Liver (tissue), 9 donors: ENCODE measurements around the gene PHF21B. TPM values are rescaled to one million over a fixed set of nuclear protein-coding genes. Genes with fewer than 3 reads are reported as not detected.

ENCODE experiments used
- DNase-seq: peaks from one replicate; pipeline ENCODE4 v3.0.0-alpha.2; 2017; ENCODE audit warnings: low spot score
- H3K27ac ChIP-seq, 2 donors: one replicate each; pipeline ENCODE4 v1.7.0; 2013; ENCODE audit warnings: inconsistent platforms in 2 of 2, low read length in 2 of 2, control low read depth in 1 of 2, low read depth in 1 of 2, mild to moderate bottlenecking in 1 of 2
- H3K27me3 ChIP-seq, 4 donors: one replicate each; pipeline versions ENCODE4 v1.6.1 to v1.7.0; 2013; ENCODE audit warnings: low read length in 3 of 4, inconsistent platforms in 1 of 4, mild to moderate bottlenecking in 1 of 4, moderate library complexity in 1 of 4; ENCODE audit not compliant: control insufficient read depth in 4 of 4, insufficient read depth in 4 of 4
- H3K36me3 ChIP-seq, 4 donors: one replicate each; pipeline versions ENCODE4 v1.6.1 to v1.7.0; 2013; ENCODE audit warnings: low read length in 3 of 4, mild to moderate bottlenecking in 3 of 4, low read depth in 1 of 4, moderate library complexity in 1 of 4; ENCODE audit not compliant: control insufficient read depth in 4 of 4, insufficient read depth in 3 of 4
- H3K4me1 ChIP-seq, 4 donors: one replicate each; pipeline versions ENCODE4 v1.6.1 to v1.7.0; 2013; ENCODE audit warnings: low read length in 3 of 4, mild to moderate bottlenecking in 3 of 4, moderate library complexity in 1 of 4; ENCODE audit not compliant: control insufficient read depth in 4 of 4, insufficient read depth in 4 of 4
- H3K4me3 ChIP-seq, 3 donors: one replicate each; pipeline versions ENCODE4 v1.6.1 to v1.7.0; 2013; ENCODE audit warnings: low read length in 3 of 3, control low read depth in 1 of 3, low read depth in 1 of 3, mild to moderate bottlenecking in 1 of 3
- H3K9ac ChIP-seq, 2 donors: one replicate each; pipeline ENCODE4 v1.7.0; 2013; ENCODE audit warnings: low read length in 2 of 2, mild to moderate bottlenecking in 2 of 2, moderate library complexity in 2 of 2, control low read depth in 1 of 2, low read depth in 1 of 2
- H3K9me3 ChIP-seq, 4 donors: one replicate each; pipeline versions ENCODE4 v1.6.1 to v1.7.0; 2013; ENCODE audit warnings: low read length in 3 of 4; ENCODE audit not compliant: control insufficient read depth in 4 of 4
- EGR1 ChIP-seq, 2 donors: IDR thresholded peaks; 2 replicates each; pipeline ENCODE4 v1.6.1; 2016 to 2018; ENCODE audit warnings: antibody characterized with exemption in 2 of 2, low read depth in 2 of 2
- FOXA1 ChIP-seq: IDR thresholded peaks from 2 replicates; pipeline ENCODE4 v1.6.1; 2016; ENCODE audit warnings: antibody characterized with exemption
- FOXA2 ChIP-seq: IDR thresholded peaks from 2 replicates; pipeline ENCODE4 v1.6.1; 2016; ENCODE audit warnings: antibody characterized with exemption
- GABPA ChIP-seq, 2 donors: IDR thresholded peaks in 1 of 2; conservative IDR thresholded peaks in 1 of 2; 2 replicates each; pipeline ENCODE4 v1.6.1; 2016; ENCODE audit warnings: antibody characterized with exemption in 2 of 2, mild to moderate bottlenecking in 1 of 2, moderate library complexity in 1 of 2
- HNF4A ChIP-seq, 2 donors: conservative IDR thresholded peaks; 2 replicates each; pipeline ENCODE4 v1.6.1; 2016; ENCODE audit warnings: antibody characterized with exemption in 2 of 2, mild to moderate bottlenecking in 2 of 2
- HNF4G ChIP-seq: IDR thresholded peaks from 2 replicates; pipeline ENCODE4 v1.6.1; 2016; ENCODE audit warnings: antibody characterized with exemption
- NR2F2 ChIP-seq: IDR thresholded peaks from 2 replicates; pipeline ENCODE4 v1.6.1; 2016; ENCODE audit warnings: antibody characterized with exemption
- RAD21 ChIP-seq, 2 donors: IDR thresholded peaks; 2 replicates each; pipeline ENCODE4 v1.6.1; 2016; ENCODE audit warnings: antibody characterized with exemption in 2 of 2, mild to moderate bottlenecking in 2 of 2
- RXRA ChIP-seq, 2 donors: IDR thresholded peaks; 2 replicates each; pipeline ENCODE4 v1.6.1; 2017 to 2018; ENCODE audit warnings: antibody characterized with exemption in 2 of 2, mild to moderate bottlenecking in 1 of 2
- YY1 ChIP-seq: IDR thresholded peaks from 2 replicates; pipeline ENCODE4 v1.6.1; 2016; ENCODE audit warnings: antibody characterized with exemption, mild to moderate bottlenecking
- WGBS: extraction: QIAGEN DNeasy Blood & Tissue Kit; methylation state at CpG from one replicate; pipeline ENCODE4 v1.1.7; 2013; 5-methylcytosine and 5-hydroxymethylcytosine counted together
- polyA plus RNA-seq, 2 donors: library from polyadenylated mRNA; stranded (reverse) in 1 of 2; unstranded in 1 of 2; fragments of 200-250 nt in 1 of 2; fragments of >200 nt in 1 of 2; fragmentation: Nextera tagmentation in 1 of 2; extraction: Ambion mirVana in 1 of 2; gene quantifications; one replicate each; pipeline versions ENCODE4 v1.2.1 to v1.2.3, GENCODE V29; 2013 to 2015
- total RNA-seq, 2 donors: library from RNA; depleted of rRNA; stranded (reverse); fragments of >200 nt; gene quantifications; one replicate each; pipeline ENCODE4 v1.2.3, GENCODE V29; 2014
- TF ChIP-seq, protein P1 (sequence below): IDR thresholded peaks from 2 replicates; pipeline ENCODE4 v1.6.1; 2016; ENCODE audit warnings: antibody characterized with exemption
- TF ChIP-seq, protein P2 (sequence below): fragments of 150-350 bp; IDR thresholded peaks from 2 replicates; pipeline ENCODE4 v1.5.1; 2017; ENCODE audit warnings: improper control_type of control experiment, low read depth, low read length; ENCODE audit not compliant: missing input control
- TF ChIP-seq, protein P3 (sequence below): IDR thresholded peaks from 2 replicates; pipeline ENCODE4 v1.6.1; 2016; ENCODE audit warnings: antibody characterized with exemption, mild to moderate bottlenecking
- TF ChIP-seq, protein P4 (sequence below): IDR thresholded peaks from 2 replicates; pipeline ENCODE4 v1.6.1; 2016; ENCODE audit warnings: antibody characterized with exemption
- donor health status: healthy.
- donor health status: healthy.
- donor health status: healthy.
- donor health status: healthy.
- donor health status: healthy.

Gene PHF21B
- total and polyA plus RNA-seq, 4 donors = not detected

DNA sequence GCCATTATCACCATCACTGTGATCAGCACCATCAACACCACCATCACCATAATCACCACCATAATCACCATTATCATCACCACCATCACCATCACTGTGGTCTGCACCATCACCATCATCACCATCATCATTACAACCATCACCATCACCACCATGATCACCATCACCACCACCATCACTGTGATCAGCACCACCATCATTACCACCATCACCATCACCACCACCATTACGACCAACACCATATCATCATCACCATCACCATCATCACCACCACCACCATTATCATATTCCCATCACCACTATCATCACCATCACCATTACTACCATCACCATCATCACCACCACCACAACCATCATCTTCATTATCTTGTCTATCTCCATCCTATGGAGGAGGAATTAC lies 125.2 kb downstream of the PHF21B start:
- Histone ChIP-seq H3K9me3 (no peaks in the 10 kb centered on the region), H3K36me3 (no peaks in the 10 kb centered on the region), H3K4me3 (no peak overlapping the region), H3K27me3 (no peaks in the 10 kb centered on the region), H3K27ac (no peak overlapping the region), H3K4me1 (no peaks in the 10 kb centered on the region), H3K9ac (no peak overlapping the region)
- TF ChIP-seq RAD21 (IDR thresholded peaks at IDR 0.05) = no peak
- TF ChIP-seq, protein P1, sequence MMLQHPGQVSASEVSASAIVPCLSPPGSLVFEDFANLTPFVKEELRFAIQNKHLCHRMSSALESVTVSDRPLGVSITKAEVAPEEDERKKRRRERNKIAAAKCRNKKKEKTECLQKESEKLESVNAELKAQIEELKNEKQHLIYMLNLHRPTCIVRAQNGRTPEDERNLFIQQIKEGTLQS = no peak
- TF ChIP-seq FOXA1 = no peak
- no peak for TF ChIP-seq GABPA (IDR thresholded peaks at IDR 0.05 in 1 of 2, conservative IDR thresholded peaks at IDR 0.05 in 1 of 2)
- TF ChIP-seq NR2F2 = no peak
- TF ChIP-seq, protein P2, sequence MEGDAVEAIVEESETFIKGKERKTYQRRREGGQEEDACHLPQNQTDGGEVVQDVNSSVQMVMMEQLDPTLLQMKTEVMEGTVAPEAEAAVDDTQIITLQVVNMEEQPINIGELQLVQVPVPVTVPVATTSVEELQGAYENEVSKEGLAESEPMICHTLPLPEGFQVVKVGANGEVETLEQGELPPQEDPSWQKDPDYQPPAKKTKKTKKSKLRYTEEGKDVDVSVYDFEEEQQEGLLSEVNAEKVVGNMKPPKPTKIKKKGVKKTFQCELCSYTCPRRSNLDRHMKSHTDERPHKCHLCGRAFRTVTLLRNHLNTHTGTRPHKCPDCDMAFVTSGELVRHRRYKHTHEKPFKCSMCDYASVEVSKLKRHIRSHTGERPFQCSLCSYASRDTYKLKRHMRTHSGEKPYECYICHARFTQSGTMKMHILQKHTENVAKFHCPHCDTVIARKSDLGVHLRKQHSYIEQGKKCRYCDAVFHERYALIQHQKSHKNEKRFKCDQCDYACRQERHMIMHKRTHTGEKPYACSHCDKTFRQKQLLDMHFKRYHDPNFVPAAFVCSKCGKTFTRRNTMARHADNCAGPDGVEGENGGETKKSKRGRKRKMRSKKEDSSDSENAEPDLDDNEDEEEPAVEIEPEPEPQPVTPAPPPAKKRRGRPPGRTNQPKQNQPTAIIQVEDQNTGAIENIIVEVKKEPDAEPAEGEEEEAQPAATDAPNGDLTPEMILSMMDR = no peak
- TF ChIP-seq, protein P3, sequence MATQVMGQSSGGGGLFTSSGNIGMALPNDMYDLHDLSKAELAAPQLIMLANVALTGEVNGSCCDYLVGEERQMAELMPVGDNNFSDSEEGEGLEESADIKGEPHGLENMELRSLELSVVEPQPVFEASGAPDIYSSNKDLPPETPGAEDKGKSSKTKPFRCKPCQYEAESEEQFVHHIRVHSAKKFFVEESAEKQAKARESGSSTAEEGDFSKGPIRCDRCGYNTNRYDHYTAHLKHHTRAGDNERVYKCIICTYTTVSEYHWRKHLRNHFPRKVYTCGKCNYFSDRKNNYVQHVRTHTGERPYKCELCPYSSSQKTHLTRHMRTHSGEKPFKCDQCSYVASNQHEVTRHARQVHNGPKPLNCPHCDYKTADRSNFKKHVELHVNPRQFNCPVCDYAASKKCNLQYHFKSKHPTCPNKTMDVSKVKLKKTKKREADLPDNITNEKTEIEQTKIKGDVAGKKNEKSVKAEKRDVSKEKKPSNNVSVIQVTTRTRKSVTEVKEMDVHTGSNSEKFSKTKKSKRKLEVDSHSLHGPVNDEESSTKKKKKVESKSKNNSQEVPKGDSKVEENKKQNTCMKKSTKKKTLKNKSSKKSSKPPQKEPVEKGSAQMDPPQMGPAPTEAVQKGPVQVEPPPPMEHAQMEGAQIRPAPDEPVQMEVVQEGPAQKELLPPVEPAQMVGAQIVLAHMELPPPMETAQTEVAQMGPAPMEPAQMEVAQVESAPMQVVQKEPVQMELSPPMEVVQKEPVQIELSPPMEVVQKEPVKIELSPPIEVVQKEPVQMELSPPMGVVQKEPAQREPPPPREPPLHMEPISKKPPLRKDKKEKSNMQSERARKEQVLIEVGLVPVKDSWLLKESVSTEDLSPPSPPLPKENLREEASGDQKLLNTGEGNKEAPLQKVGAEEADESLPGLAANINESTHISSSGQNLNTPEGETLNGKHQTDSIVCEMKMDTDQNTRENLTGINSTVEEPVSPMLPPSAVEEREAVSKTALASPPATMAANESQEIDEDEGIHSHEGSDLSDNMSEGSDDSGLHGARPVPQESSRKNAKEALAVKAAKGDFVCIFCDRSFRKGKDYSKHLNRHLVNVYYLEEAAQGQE = no peak
- no peak for TF ChIP-seq EGR1 (IDR thresholded peaks at IDR 0.05; ENCODE audit: low read depth in 2 of 2)
- no peak for TF ChIP-seq FOXA2
- no peak for TF ChIP-seq HNF4G
- TF ChIP-seq, protein P4, sequence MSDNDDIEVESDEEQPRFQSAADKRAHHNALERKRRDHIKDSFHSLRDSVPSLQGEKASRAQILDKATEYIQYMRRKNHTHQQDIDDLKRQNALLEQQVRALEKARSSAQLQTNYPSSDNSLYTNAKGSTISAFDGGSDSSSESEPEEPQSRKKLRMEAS = no peak
- no peak for TF ChIP-seq HNF4A (conservative IDR thresholded peaks at IDR 0.05)
- no peak for TF ChIP-seq RXRA (IDR thresholded peaks at IDR 0.05)
- no peak for DNase-seq
- 93% methylated on average over 1 of the region's 1 CpG for WGBS

DNA sequence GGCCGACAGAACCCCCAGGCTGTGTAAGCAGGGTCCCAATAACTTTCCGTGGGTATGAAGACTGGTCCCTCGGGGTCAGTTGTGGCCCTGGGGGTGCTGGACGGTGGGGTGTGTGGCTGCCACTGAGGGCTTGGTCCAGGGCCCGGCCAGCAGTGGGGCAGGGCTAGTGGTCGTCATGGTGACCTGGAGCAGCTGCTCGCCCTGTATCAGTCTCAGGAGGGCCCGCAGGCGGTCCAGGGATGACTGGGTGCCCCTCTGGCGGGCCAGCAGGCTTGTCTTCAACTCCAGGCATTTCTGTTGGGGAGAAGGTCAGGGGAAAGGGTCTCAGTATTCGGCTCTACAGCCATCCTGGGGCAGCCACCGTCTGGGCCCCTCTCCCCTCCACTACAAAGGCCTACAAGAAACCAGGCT lies 126.8 kb downstream of the PHF21B start:
- no peaks in the 10 kb centered on the region for H3K27me3 ChIP-seq
- no peak for TF ChIP-seq NR2F2
- TF ChIP-seq, protein P2 = no peak
- TF ChIP-seq YY1 = no peak
- TF ChIP-seq EGR1 (IDR thresholded peaks at IDR 0.05; ENCODE audit: low read depth in 2 of 2) = no peak
- TF ChIP-seq, protein P4 = no peak
- TF ChIP-seq HNF4A (conservative IDR thresholded peaks at IDR 0.05) = no peak
- peaks cover 0 to 6% (median 0%) of the 10 kb centered on the region in 4 donors for H3K9me3 ChIP-seq
- H3K27ac ChIP-seq = no peak overlapping the region
- no peaks in the 10 kb centered on the region for H3K4me1 ChIP-seq
- no peak overlapping the region for H3K9ac ChIP-seq
- no peaks in the 10 kb centered on the region for H3K36me3 ChIP-seq
- no peak overlapping the region for H3K4me3 ChIP-seq
- no peak for DNase-seq
- 87% methylated on average over 12 of the region's 12 CpGs for WGBS
